PC-9 (cell line): ENCODE data around the gene MANSC4. TPM values are rescaled to one million over a fixed set of nuclear protein-coding genes. Genes with fewer than 3 reads are reported as not detected.

ENCODE experiments used
- BruUV-seq: library from RNA; stranded (reverse); fragments of 400-500 nt; replicated peaks from 2 replicates; lab custom pipeline; 2021; lab: Mats Ljungman, UMichigan
- CTCF ChIA-PET: fragments of 300-600 bp; sonication (Branson Sonifier 250); formaldehyde crosslinking; loops from one replicate; lab custom pipeline; 2022; ENCODE audit warnings: antibody characterized with exemption; lab: Charles Lee
- POLR2A ChIA-PET: fragments of 300-600 bp; sonication (Branson Sonifier 250); formaldehyde crosslinking; loops from one replicate; lab custom pipeline; 2022; ENCODE audit warnings: antibody characterized with exemption; ENCODE audit not compliant: unreplicated experiment; lab: Charles Lee
- DNase-seq, 2 experiments: peaks; one replicate each; pipeline versions ENCODE4 v3.0.0 to v3.0.0-alpha.2; 2015 to 2022; ENCODE audit warnings: mixed read lengths in 1 of 2
- H2AFZ ChIP-seq: fragments of 200-600 bp; sonication (generic); 2 replicates; pipeline ENCODE4 v1.8.1; 2017; ENCODE audit warnings: antibody characterized with exemption
- H3F3A ChIP-seq: fragments of 200-600 bp; sonication (generic); 2 replicates; pipeline ENCODE4 v1.8.1; 2017; ENCODE audit warnings: antibody characterized with exemption, mild to moderate bottlenecking, low read depth; ENCODE audit not compliant: insufficient read depth
- H3K27ac ChIP-seq: fragments of 200-600 bp; sonication (generic); 2 replicates; pipeline ENCODE4 v1.6.1; 2016; ENCODE audit warnings: mixed run types
- H3K27me3 ChIP-seq: fragments of 200-600 bp; sonication (generic); 2 replicates; pipeline ENCODE4 v1.6.1; 2016; ENCODE audit warnings: low read depth, mixed run types; ENCODE audit not compliant: insufficient read depth
- H3K36me3 ChIP-seq: fragments of 200-600 bp; sonication (generic); 2 replicates; pipeline ENCODE4 v1.6.1; 2016; ENCODE audit warnings: low read depth, mixed run types
- H3K4me1 ChIP-seq: fragments of 200-600 bp; sonication (generic); replicated peaks from 2 replicates; pipeline ENCODE4 v1.6.1; 2016; ENCODE audit warnings: mixed run types; ENCODE audit not compliant: insufficient read depth
- H3K4me2 ChIP-seq: fragments of 200-600 bp; sonication (generic); 2 replicates; pipeline ENCODE4 v1.6.1; 2017; ENCODE audit warnings: mixed run types
- H3K4me3 ChIP-seq: fragments of 200-600 bp; sonication (generic); 2 replicates; pipeline ENCODE4 v1.6.1; 2016; ENCODE audit warnings: mixed run types
- H3K79me2 ChIP-seq: fragments of 200-600 bp; sonication (generic); 2 replicates; pipeline ENCODE4 v1.6.1; 2017; ENCODE audit warnings: low read depth, mixed run types
- H3K9me2 ChIP-seq: fragments of 200-600 bp; sonication (generic); 2 replicates; pipeline ENCODE4 v1.8.1; 2017; ENCODE audit warnings: mild to moderate bottlenecking; ENCODE audit not compliant: insufficient read depth
- H3K9me3 ChIP-seq: fragments of 200-600 bp; sonication (generic); 2 replicates; pipeline ENCODE4 v1.8.1; 2016; ENCODE audit warnings: low read depth; ENCODE audit not compliant: insufficient read depth
- H4K20me1 ChIP-seq: fragments of 200-600 bp; sonication (generic); 2 replicates; pipeline ENCODE4 v1.8.1; 2017; ENCODE audit not compliant: insufficient read depth
- EZH2 ChIP-seq: fragments of 200-600 bp; sonication (generic); IDR thresholded peaks from 2 replicates; pipeline ENCODE4 v1.8.0; 2017; ENCODE audit warnings: antibody characterized with exemption, low read depth
- intact Hi-C: fragments of 100-400 bp; cut with micrococcal nuclease; formaldehyde crosslinking; loops from one replicate; pipeline ENCODE4 v1.10.0; 2022; ENCODE audit not compliant: unreplicated experiment
- total RNA-seq: library from RNA; stranded (reverse); gene quantifications from 2 replicates; pipeline ENCODE4 v1.2.3, GENCODE V29; 2021
- TF ChIP-seq, protein P1 (sequence below): fragments of 200-600 bp; sonication (generic); conservative IDR thresholded peaks from 2 replicates; pipeline ENCODE4 v1.6.1; 2017; ENCODE audit warnings: mixed run types, antibody characterized with exemption, mild to moderate bottlenecking, moderate library complexity

MANSC4 gene
- total RNA-seq, 1 experiment from 2014 or later = not detected

DNA sequence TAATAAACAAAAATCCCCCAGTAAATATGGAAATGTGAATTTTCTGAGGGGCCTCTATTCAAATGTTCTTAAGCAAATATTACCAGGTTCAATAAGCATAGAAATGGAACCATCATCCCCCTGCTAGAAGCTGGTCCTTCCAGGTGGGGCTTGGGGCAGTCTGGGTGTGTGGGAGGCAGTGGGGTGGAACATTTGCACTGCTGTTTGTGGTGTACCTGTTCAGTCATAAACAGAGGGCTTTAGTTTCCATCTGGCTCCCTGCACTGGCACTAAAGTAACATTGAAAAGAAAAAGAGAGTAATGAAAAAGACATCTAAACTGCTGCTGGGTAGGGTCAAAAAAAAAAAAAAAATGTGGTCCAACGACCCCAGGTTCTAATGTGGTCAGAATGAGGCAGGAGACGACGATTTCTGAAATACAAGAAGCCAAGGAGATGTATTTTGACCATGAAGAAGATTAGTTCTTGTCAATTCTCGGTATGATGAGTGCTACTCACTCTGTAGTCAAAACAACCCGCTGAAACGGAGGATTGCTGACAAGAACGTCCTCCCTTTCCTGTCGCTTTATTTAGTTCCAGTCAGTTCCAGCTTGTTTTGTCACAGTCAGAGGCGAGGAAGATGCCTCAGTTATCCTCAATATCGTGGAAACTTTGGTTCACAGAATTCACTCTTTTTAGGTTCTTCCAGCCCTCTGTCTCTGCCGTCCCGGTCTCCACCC lies 44.2 kb upstream of the MANSC4 start:
- no peaks in the 10 kb centered on the region for H3K9me3 ChIP-seq
- ChIA-PET CTCF (no interaction called here), POLR2A (no interaction called here)
- no peak for DNase-seq
- 0 out of 2 replicates have a peak overlapping the region, but pooled peaks have one; percentile 97 for H3K27ac ChIP-seq
- intact Hi-C loops = loop anchor here (5.0 to 10.0 kb wide), 3 partner anchors 42 to 341 kb away; partner anchors contain the start of genes KLHL42 and MANSC4
- no peak overlapping the region for H3K4me2 ChIP-seq
- peaks cover 32% of the 10 kb centered on the region for H3F3A ChIP-seq
- H3K9me2 ChIP-seq = no peaks in the 10 kb centered on the region
- H4K20me1 ChIP-seq = no peaks in the 10 kb centered on the region
- H3K79me2 ChIP-seq = no peaks in the 10 kb centered on the region
- no peaks in the 10 kb centered on the region for H3K36me3 ChIP-seq
- H3K4me1 ChIP-seq = peaks cover 39% of the 10 kb centered on the region
- no peak overlapping the region for H3K4me3 ChIP-seq
- BruUV-seq = no TSS peak
- no peak for TF ChIP-seq EZH2
- TF ChIP-seq, protein P1, sequence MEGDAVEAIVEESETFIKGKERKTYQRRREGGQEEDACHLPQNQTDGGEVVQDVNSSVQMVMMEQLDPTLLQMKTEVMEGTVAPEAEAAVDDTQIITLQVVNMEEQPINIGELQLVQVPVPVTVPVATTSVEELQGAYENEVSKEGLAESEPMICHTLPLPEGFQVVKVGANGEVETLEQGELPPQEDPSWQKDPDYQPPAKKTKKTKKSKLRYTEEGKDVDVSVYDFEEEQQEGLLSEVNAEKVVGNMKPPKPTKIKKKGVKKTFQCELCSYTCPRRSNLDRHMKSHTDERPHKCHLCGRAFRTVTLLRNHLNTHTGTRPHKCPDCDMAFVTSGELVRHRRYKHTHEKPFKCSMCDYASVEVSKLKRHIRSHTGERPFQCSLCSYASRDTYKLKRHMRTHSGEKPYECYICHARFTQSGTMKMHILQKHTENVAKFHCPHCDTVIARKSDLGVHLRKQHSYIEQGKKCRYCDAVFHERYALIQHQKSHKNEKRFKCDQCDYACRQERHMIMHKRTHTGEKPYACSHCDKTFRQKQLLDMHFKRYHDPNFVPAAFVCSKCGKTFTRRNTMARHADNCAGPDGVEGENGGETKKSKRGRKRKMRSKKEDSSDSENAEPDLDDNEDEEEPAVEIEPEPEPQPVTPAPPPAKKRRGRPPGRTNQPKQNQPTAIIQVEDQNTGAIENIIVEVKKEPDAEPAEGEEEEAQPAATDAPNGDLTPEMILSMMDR = no peak
- no peaks in the 10 kb centered on the region for H3K27me3 ChIP-seq
- H2AFZ ChIP-seq = no peak overlapping the region

DNA sequence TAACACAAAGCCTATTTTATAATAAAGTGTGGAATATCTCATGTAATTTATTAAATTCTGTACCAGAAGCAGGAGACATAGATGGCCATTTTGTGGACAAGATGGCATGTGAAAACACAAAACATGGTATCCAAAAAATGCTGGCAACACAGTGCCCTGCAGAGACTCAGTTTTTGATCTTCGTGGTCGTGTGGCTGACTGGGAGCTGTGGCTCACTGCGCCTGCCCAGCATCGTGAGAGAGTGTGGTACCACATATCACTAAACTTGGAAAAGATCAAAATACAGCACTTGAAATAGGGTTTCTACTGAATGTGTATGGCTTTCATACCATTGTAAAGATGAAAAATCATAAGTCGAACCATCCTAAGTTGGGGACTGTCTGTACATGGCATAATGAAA lies 43.0 kb upstream of the MANSC4 start:
- H3K4me1 ChIP-seq = peaks cover 35% of the 10 kb centered on the region
- H3K9me3 ChIP-seq = no peaks in the 10 kb centered on the region
- peaks cover 32% of the 10 kb centered on the region for H3F3A ChIP-seq
- TF ChIP-seq EZH2 = no peak
- TF ChIP-seq, protein P1 = no peak
- H4K20me1 ChIP-seq = no peaks in the 10 kb centered on the region
- POLR2A ChIA-PET = no interaction called here
- H3K9me2 ChIP-seq = no peaks in the 10 kb centered on the region
- no peak for DNase-seq
- H3K4me2 ChIP-seq = peak overlapping the region; percentile 80
- no peaks in the 10 kb centered on the region for H3K36me3 ChIP-seq
- CTCF ChIA-PET = no interaction called here
- H2AFZ ChIP-seq = 0 out of 2 replicates have a peak overlapping the region, but pooled peaks have one; percentile 78
- peak overlapping the region; percentile 97 for H3K27ac ChIP-seq
- no TSS peak for BruUV-seq
- H3K27me3 ChIP-seq = no peaks in the 10 kb centered on the region
- peak overlapping the region; percentile 49; the same call in 1 of the 2 replicates for H3K4me3 ChIP-seq
- no peaks in the 10 kb centered on the region for H3K79me2 ChIP-seq
- intact Hi-C loops = loop anchor here (2.0 to 10.0 kb wide), 4 partner anchors 41 to 342 kb away; partner anchors contain the start of genes KLHL42 and MANSC4

DNA sequence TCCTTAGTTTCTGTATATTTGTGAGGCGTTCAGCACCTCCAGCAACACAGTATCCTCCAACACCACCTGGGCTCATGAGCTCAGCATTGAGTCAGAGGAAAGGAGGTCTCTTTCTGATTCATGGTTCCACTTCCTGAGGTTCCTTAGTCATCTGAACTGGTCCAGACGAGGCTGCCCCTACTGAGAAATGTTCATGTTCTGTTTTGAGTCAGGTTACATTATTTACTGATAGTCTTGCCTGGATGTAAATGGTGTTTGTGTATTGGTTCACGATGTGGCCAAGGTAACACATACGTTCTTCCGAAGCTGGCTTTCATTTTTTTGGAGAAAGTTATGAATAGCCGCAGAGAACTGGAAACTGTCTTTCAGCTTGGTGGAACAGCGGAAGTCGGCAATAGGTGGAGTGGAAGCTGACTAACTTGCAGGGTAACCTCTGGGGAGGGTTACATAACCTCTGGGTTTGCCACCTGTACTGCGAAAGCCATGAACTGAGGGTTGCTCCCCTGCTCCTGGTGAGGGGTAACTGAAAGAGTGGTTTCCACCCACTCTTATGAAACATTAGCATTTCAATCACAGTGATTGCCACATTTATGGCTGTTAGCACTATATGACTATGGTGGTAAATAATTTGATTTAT lies 42.2 kb upstream of the MANSC4 start:
- intact Hi-C loops = loop anchor here (2.0 to 10.0 kb wide), 4 partner anchors 40 to 343 kb away; partner anchors contain the start of genes KLHL42 and MANSC4
- BruUV-seq = TSS peak; percentile 90
- Histone ChIP-seq H3K4me2 (peak overlapping the region; percentile 80), H3K79me2 (no peaks in the 10 kb centered on the region), H3K27ac (peak overlapping the region; percentile 97), H3K4me1 (peaks cover 33% of the 10 kb centered on the region), H3K36me3 (no peaks in the 10 kb centered on the region), H2AFZ (peak overlapping the region; percentile 78; the same call in 1 of the 2 replicates), H4K20me1 (no peaks in the 10 kb centered on the region), H3K4me3 (peak overlapping the region; percentile 49; the same call in 1 of the 2 replicates), H3K9me3 (no peaks in the 10 kb centered on the region), H3F3A (peaks cover 32% of the 10 kb centered on the region), H3K9me2 (no peaks in the 10 kb centered on the region), H3K27me3 (no peaks in the 10 kb centered on the region)
- CTCF ChIA-PET = interaction anchor here (0.6 to 1.2 kb wide), 9 partner anchors 12 to 762 kb away, joined by 3 to 14 read pairs (median 4); partner anchors contain the start of genes KLHL42 and MANSC4
- peak; percentile 67 to 94 for DNase-seq
- POLR2A ChIA-PET = interaction anchor here (0.5 to 0.7 kb wide), 4 partner anchors 12 to 745 kb away, joined by 4 to 9 read pairs (median 6); no protein-coding TSS in a partner anchor
- no peak for TF ChIP-seq EZH2
- TF ChIP-seq, protein P1 = no peak
